Hepatocyte (in vitro differentiated cells): ENCODE results near the gene GRK5. TPM values are rescaled to one million over a fixed set of nuclear protein-coding genes. Genes with fewer than 3 reads are reported as not detected.

Experiments
- DNase-seq: peaks from one replicate; pipeline ENCODE4 v3.0.0-alpha.2; 2016; ENCODE audit warnings: low spot score
- H2AFZ ChIP-seq: fragments of 200-600 bp; sonication (generic); 2 replicates; pipeline ENCODE4 v1.6.0; 2016; ENCODE audit warnings: antibody characterized with exemption, mild to moderate bottlenecking
- H3K27ac ChIP-seq: fragments of 200-600 bp; sonication (generic); 2 replicates; pipeline ENCODE4 v1.5.1; 2016; ENCODE audit warnings: mild to moderate bottlenecking
- H3K27me3 ChIP-seq: fragments of 200-600 bp; sonication (generic); 2 replicates; pipeline ENCODE4 v1.6.1; 2016
- H3K36me3 ChIP-seq: fragments of 200-600 bp; sonication (generic); replicated peaks from 2 replicates; pipeline ENCODE4 v1.5.1; 2016; ENCODE audit warnings: low read depth; ENCODE audit not compliant: insufficient read depth
- H3K4me1 ChIP-seq: fragments of 200-600 bp; sonication (generic); 2 replicates; pipeline ENCODE4 v1.5.1; 2016; ENCODE audit warnings: mild to moderate bottlenecking, moderate library complexity; ENCODE audit not compliant: insufficient read depth
- H3K4me2 ChIP-seq: fragments of 200-600 bp; sonication (generic); 2 replicates; pipeline ENCODE4 v1.6.0; 2016
- H3K4me3 ChIP-seq: fragments of 200-600 bp; sonication (generic); 2 replicates; pipeline ENCODE4 v1.5.1; 2016; ENCODE audit warnings: mild to moderate bottlenecking
- H3K79me2 ChIP-seq: fragments of 200-600 bp; sonication (generic); 2 replicates; pipeline ENCODE4 v1.6.0; 2017; ENCODE audit warnings: mild to moderate bottlenecking
- H3K9me2 ChIP-seq: fragments of 200-600 bp; sonication (generic); replicated peaks from 2 replicates; pipeline ENCODE4 v1.6.0; 2017; ENCODE audit warnings: mild to moderate bottlenecking; ENCODE audit not compliant: insufficient read depth
- H3K9me3 ChIP-seq: fragments of 200-600 bp; sonication (generic); 2 replicates; pipeline ENCODE4 v1.5.1; 2016; ENCODE audit warnings: low read depth, mild to moderate bottlenecking
- H4K20me1 ChIP-seq: fragments of 200-600 bp; sonication (generic); 2 replicates; pipeline ENCODE4 v1.6.0; 2016; ENCODE audit warnings: mild to moderate bottlenecking; ENCODE audit not compliant: insufficient read depth, poor library complexity, severe bottlenecking
- EZH2 ChIP-seq: fragments of 200-600 bp; sonication (generic); IDR thresholded peaks from 2 replicates; pipeline ENCODE4 v1.6.1; 2016; ENCODE audit warnings: antibody characterized with exemption, mild to moderate bottlenecking, borderline replicate concordance
- EZH2phosphoT487 ChIP-seq: fragments of 200-600 bp; sonication (generic); IDR thresholded peaks from one replicate; pipeline ENCODE4 v1.6.1; 2018; ENCODE audit warnings: antibody characterized with exemption, mild to moderate bottlenecking, low read depth, moderate library complexity; ENCODE audit not compliant: unreplicated experiment, severe bottlenecking
- WGBS: methylation state at CpG from one replicate; pipeline ENCODE4 v1.1.6; 2016; ENCODE audit warnings: low lambda C conversion rate; ENCODE audit errors: missing lambda C conversion rate; 5-methylcytosine and 5-hydroxymethylcytosine counted together
- polyA plus RNA-seq: library from polyadenylated mRNA; unstranded; fragments of >200 nt; fragmentation: Nextera tagmentation; extraction: Ambion mirVana; gene quantifications from 2 replicates; pipeline ENCODE4 v1.2.1, GENCODE V29; 2016
- total RNA-seq: library from RNA; depleted of rRNA; stranded (reverse); fragments of >200 nt; gene quantifications from 2 replicates; pipeline ENCODE4 v1.2.3, GENCODE V29; 2014
- TF ChIP-seq, protein P1 (sequence below): fragments of 200-600 bp; sonication (generic); IDR thresholded peaks from 2 replicates; pipeline ENCODE4 v1.5.1; 2016; ENCODE audit warnings: antibody characterized with exemption, mild to moderate bottlenecking; ENCODE audit not compliant: poor library complexity

The GRK5 gene
- total and polyA plus RNA-seq, 2 experiments from 2014 or later: 7.6 to 19.9 TPM

DNA sequence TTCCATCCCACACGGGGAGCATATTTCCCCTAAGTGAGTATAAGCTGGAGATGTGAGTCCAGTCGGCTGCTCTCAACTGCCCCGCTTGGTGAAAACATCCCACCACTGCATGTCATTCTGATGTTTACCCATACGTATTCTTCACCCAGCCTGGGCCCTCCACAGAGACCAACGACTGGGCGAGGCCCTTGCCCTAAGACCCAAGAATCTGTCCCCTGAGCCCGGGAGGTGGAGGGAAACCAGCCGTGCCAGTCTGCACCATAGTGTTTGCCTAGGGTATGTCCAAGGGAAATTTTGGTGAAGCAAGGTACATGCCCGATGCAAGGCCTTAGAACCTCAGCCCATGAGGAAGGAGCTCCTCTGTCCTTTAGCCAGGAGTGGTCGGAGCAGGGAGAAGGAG lies 267.2 kb downstream of the GRK5 start:
- no peak for DNase-seq
- H3K27me3 ChIP-seq: peaks cover 33% of the 10 kb centered on the region

DNA sequence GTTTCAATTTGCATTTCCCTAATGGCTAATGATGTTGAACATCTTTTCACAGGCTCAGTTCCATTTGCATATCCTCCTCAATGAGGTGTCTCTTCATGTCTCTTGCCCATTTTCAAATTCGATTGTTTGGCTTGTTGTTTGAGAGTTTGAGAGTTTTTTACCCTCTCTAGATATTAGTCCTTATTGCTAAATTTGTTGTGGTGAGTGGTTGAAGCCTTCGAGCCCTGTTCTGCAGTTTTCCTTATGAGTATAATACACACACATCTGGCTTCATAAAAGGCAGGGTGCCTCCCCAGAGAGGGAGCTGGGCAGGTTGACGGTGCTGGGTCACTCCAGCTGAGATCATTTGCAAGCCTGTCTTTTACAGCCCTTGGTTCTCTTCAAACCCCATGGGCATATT lies 270.1 kb downstream of the GRK5 start:
- no peaks in the 10 kb centered on the region for H3K36me3 ChIP-seq
- WGBS: 60% methylated on average over 3 of the region's 3 CpGs
- H3K4me1 ChIP-seq: no peaks in the 10 kb centered on the region
- H3K79me2 ChIP-seq: no peaks in the 10 kb centered on the region
- no peak overlapping the region for H3K4me2 ChIP-seq
- DNase-seq: no peak
- no peak overlapping the region for H2AFZ ChIP-seq
- H3K9me2 ChIP-seq: no peaks in the 10 kb centered on the region
- H4K20me1 ChIP-seq: no peaks in the 10 kb centered on the region
- H3K4me3 ChIP-seq: no peak overlapping the region
- TF ChIP-seq, protein P1, sequence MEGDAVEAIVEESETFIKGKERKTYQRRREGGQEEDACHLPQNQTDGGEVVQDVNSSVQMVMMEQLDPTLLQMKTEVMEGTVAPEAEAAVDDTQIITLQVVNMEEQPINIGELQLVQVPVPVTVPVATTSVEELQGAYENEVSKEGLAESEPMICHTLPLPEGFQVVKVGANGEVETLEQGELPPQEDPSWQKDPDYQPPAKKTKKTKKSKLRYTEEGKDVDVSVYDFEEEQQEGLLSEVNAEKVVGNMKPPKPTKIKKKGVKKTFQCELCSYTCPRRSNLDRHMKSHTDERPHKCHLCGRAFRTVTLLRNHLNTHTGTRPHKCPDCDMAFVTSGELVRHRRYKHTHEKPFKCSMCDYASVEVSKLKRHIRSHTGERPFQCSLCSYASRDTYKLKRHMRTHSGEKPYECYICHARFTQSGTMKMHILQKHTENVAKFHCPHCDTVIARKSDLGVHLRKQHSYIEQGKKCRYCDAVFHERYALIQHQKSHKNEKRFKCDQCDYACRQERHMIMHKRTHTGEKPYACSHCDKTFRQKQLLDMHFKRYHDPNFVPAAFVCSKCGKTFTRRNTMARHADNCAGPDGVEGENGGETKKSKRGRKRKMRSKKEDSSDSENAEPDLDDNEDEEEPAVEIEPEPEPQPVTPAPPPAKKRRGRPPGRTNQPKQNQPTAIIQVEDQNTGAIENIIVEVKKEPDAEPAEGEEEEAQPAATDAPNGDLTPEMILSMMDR: no peak
- TF ChIP-seq EZH2phosphoT487 (no peak), EZH2 (no peak)
- no peak overlapping the region for H3K27ac ChIP-seq
- no peaks in the 10 kb centered on the region for H3K9me3 ChIP-seq
- H3K27me3 ChIP-seq: peaks cover 35% of the 10 kb centered on the region

More for the DNA sequence above, 267.2 kb downstream of the GRK5 start:
- H3K9me3 ChIP-seq: no peaks in the 10 kb centered on the region
- H3K9me2 ChIP-seq: no peaks in the 10 kb centered on the region
- no peaks in the 10 kb centered on the region for H4K20me1 ChIP-seq
- no peaks in the 10 kb centered on the region for H3K36me3 ChIP-seq
- H3K4me3 ChIP-seq: no peak overlapping the region
- H3K27ac ChIP-seq: no peak overlapping the region
- WGBS: 88% methylated on average over 10 of the region's 10 CpGs
- no peak for TF ChIP-seq EZH2phosphoT487
- TF ChIP-seq, protein P1: no peak
- no peak for TF ChIP-seq EZH2
- H2AFZ ChIP-seq: no peak overlapping the region
- H3K79me2 ChIP-seq: no peaks in the 10 kb centered on the region
- no peaks in the 10 kb centered on the region for H3K4me1 ChIP-seq
- H3K4me2 ChIP-seq: no peak overlapping the region

DNA sequence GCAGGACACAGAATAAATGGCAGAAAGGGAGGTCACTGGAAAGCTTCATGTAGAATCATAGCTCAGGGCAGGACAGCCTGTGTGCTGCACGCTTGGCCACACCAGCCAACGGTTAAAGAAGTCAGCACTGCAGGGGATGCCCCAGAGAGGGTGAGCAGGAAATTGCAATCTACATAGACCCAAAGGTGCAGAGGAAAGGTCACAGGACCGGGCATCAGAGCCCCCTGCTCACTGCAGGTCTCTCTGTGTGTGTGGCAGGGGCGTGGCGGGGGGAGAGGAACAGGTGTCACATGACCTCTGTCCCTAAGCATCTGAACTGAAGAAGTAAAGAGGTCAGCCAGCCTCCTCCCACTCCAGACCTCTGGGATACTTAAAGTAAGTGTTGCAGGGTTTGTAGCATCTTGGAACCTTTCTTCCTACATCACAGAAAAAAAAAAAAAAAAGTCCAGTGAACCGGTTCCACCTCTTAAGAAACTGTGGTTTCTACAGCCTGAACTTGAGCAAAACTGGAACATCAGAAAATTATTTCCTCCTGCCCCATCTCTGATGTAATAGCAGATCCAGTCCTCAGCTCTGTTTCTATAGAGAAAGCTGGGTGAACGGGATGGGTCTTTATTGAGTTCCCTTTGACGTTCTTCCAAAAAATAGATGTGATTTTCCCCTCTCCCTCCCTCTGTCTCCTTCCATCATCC lies 270.9 kb downstream of the GRK5 start:
- WGBS: 68% methylated on average over 8 of the region's 8 CpGs
- Histone ChIP-seq H3K27me3 (peaks cover 35% of the 10 kb centered on the region), H4K20me1 (no peaks in the 10 kb centered on the region), H3K9me2 (no peaks in the 10 kb centered on the region), H3K4me2 (no peak overlapping the region), H3K4me1 (no peaks in the 10 kb centered on the region), H3K9me3 (no peaks in the 10 kb centered on the region), H3K4me3 (no peak overlapping the region), H2AFZ (no peak overlapping the region), H3K79me2 (no peaks in the 10 kb centered on the region), H3K36me3 (no peaks in the 10 kb centered on the region), H3K27ac (no peak overlapping the region)
- no peak for DNase-seq
- TF ChIP-seq, protein P1: no peak
- TF ChIP-seq EZH2phosphoT487 (no peak), EZH2 (no peak)
